ENCODE measurements around the gene TVP23A.
"Not testable (repeated sequence)": the region's sequence is repeated elsewhere in the genome, so short reads cannot be mapped to it uniquely, and the experiment has no call there.

The TVP23A gene

GRCh38 chr16:10799736-10800135 is 18.9 kb downstream of the TVP23A start:
- no peak for DNase-seq (ENCODE audit: low spot score)

- no peak for DNase-seq (ENCODE audit: low spot score)
Measured at GRCh38 chr16:10791048-10791447, 27.5 kb downstream of the TVP23A start.

GRCh38 chr16:10788630-10789029 is 30.0 kb downstream of the TVP23A start:
- DNase-seq (ENCODE audit: low spot score), result not testable (repeated sequence)

- DNase-seq (ENCODE audit: low spot score), result no peak
Measured at GRCh38 chr16:10787304-10787703, 31.3 kb downstream of the TVP23A start.

GRCh38 chr16:10782628-10783027 is 36.0 kb downstream of the TVP23A start:
- DNase-seq (ENCODE audit: low spot score), result no peak

GRCh38 chr16:10780628-10781027 is 38.0 kb downstream of the TVP23A start:
- no peak for DNase-seq (ENCODE audit: low spot score)

- DNase-seq (ENCODE audit: low spot score), result not testable (repeated sequence)
Measured at GRCh38 chr16:10779908-10780307, 38.7 kb downstream of the TVP23A start.

- DNase-seq (ENCODE audit: low spot score), result no peak
Measured at GRCh38 chr16:10777356-10777755, 41.2 kb downstream of the TVP23A start.

- not testable (repeated sequence) for DNase-seq (ENCODE audit: low spot score)
Measured at GRCh38 chr16:10776923-10777322, 41.7 kb downstream of the TVP23A start.

GRCh38 chr16:10776280-10776679 is 42.3 kb downstream of the TVP23A start:
- DNase-seq (ENCODE audit: low spot score), result no peak

- no peak for DNase-seq (ENCODE audit: low spot score)
Measured at GRCh38 chr16:10770907-10771306, 47.7 kb downstream of the TVP23A start.

- DNase-seq (ENCODE audit: low spot score), result no peak
Measured at GRCh38 chr16:10769381-10769780, 49.2 kb downstream of the TVP23A start.

GRCh38 chr16:10767127-10767526 is 51.5 kb downstream of the TVP23A start:
- no peak for DNase-seq (ENCODE audit: low spot score)

- no peak for DNase-seq (ENCODE audit: low spot score)
Measured at GRCh38 chr16:10765772-10766171, 52.8 kb downstream of the TVP23A start.

GRCh38 chr16:10763456-10763855 is 55.1 kb downstream of the TVP23A start:
- no peak for DNase-seq (ENCODE audit: low spot score)

GRCh38 chr16:10762336-10763016 is 56.1 kb downstream of the TVP23A start:
- DNase-seq (ENCODE audit: low spot score), result no peak

GRCh38 chr16:10761373-10761772 is 57.2 kb downstream of the TVP23A start:
- DNase-seq (ENCODE audit: low spot score), result no peak

- DNase-seq (ENCODE audit: low spot score), result no peak
Measured at GRCh38 chr16:10760858-10761257, 57.7 kb downstream of the TVP23A start.

GRCh38 chr16:10756574-10756973 is 62.0 kb downstream of the TVP23A start:
- DNase-seq (ENCODE audit: low spot score), result no peak

- peak; percentile 64 for DNase-seq (ENCODE audit: low spot score)
Measured at GRCh38 chr16:10754941-10755340, 63.7 kb downstream of the TVP23A start.

GRCh38 chr16:10753670-10754069 is 64.9 kb downstream of the TVP23A start:
- no peak for DNase-seq (ENCODE audit: low spot score)

GRCh38 chr16:10752843-10753523 is 65.6 kb downstream of the TVP23A start:
- DNase-seq (ENCODE audit: low spot score), result no peak

GRCh38 chr16:10751291-10751697 is 67.3 kb downstream of the TVP23A start:
- DNase-seq (ENCODE audit: low spot score), result no peak

- no peak for DNase-seq (ENCODE audit: low spot score)
Measured at GRCh38 chr16:10750793-10751192, 67.8 kb downstream of the TVP23A start.
